Measurements from ENCODE around the gene MINDY4B. TPM values are rescaled to one million over a fixed set of nuclear protein-coding genes. Genes with fewer than 3 reads are reported as not detected.

MINDY4B gene
- total and polyA plus RNA-seq, 4 donors = not detected

GRCh38 chr3:150901793-150902192 lies 3.4 kb downstream of the MINDY4B start:
- Histone ChIP-seq H3K27me3 (ENCODE audit: control insufficient read depth in 4 of 4, insufficient read depth in 4 of 4, low read length in 3 of 4) (no peaks in the 10 kb centered on the region), H3K27ac (ENCODE audit: low read depth in 1 of 2, low read length in 2 of 2) (no peak overlapping the region), H3K4me1 (ENCODE audit: control insufficient read depth in 4 of 4, insufficient read depth in 4 of 4, low read length in 3 of 4) (no peaks in the 10 kb centered on the region), H3K9ac (ENCODE audit: low read depth in 1 of 2, low read length in 2 of 2) (no peak overlapping the region), H3K36me3 (ENCODE audit: control insufficient read depth in 4 of 4, insufficient read depth in 3 of 4, low read depth in 1 of 4, low read length in 3 of 4) (no peaks in the 10 kb centered on the region), H3K9me3 (ENCODE audit: control insufficient read depth in 4 of 4, low read length in 3 of 4) (no peaks in the 10 kb centered on the region), H3K4me3 (ENCODE audit: low read depth in 1 of 3, low read length in 3 of 3) (no peak overlapping the region)
- TF ChIP-seq, protein P1, sequence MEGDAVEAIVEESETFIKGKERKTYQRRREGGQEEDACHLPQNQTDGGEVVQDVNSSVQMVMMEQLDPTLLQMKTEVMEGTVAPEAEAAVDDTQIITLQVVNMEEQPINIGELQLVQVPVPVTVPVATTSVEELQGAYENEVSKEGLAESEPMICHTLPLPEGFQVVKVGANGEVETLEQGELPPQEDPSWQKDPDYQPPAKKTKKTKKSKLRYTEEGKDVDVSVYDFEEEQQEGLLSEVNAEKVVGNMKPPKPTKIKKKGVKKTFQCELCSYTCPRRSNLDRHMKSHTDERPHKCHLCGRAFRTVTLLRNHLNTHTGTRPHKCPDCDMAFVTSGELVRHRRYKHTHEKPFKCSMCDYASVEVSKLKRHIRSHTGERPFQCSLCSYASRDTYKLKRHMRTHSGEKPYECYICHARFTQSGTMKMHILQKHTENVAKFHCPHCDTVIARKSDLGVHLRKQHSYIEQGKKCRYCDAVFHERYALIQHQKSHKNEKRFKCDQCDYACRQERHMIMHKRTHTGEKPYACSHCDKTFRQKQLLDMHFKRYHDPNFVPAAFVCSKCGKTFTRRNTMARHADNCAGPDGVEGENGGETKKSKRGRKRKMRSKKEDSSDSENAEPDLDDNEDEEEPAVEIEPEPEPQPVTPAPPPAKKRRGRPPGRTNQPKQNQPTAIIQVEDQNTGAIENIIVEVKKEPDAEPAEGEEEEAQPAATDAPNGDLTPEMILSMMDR (IDR thresholded peaks at IDR 0.05; ENCODE audit: low read depth, low read length, missing input control) = no peak
- no peak for TF ChIP-seq HNF4G (IDR thresholded peaks at IDR 0.05)
- TF ChIP-seq NR2F2 (IDR thresholded peaks at IDR 0.05) = no peak
- TF ChIP-seq EGR1 (IDR thresholded peaks at IDR 0.05; ENCODE audit: low read depth in 2 of 2) = no peak
- TF ChIP-seq RXRA (IDR thresholded peaks at IDR 0.05) = no peak
- TF ChIP-seq, protein P2, sequence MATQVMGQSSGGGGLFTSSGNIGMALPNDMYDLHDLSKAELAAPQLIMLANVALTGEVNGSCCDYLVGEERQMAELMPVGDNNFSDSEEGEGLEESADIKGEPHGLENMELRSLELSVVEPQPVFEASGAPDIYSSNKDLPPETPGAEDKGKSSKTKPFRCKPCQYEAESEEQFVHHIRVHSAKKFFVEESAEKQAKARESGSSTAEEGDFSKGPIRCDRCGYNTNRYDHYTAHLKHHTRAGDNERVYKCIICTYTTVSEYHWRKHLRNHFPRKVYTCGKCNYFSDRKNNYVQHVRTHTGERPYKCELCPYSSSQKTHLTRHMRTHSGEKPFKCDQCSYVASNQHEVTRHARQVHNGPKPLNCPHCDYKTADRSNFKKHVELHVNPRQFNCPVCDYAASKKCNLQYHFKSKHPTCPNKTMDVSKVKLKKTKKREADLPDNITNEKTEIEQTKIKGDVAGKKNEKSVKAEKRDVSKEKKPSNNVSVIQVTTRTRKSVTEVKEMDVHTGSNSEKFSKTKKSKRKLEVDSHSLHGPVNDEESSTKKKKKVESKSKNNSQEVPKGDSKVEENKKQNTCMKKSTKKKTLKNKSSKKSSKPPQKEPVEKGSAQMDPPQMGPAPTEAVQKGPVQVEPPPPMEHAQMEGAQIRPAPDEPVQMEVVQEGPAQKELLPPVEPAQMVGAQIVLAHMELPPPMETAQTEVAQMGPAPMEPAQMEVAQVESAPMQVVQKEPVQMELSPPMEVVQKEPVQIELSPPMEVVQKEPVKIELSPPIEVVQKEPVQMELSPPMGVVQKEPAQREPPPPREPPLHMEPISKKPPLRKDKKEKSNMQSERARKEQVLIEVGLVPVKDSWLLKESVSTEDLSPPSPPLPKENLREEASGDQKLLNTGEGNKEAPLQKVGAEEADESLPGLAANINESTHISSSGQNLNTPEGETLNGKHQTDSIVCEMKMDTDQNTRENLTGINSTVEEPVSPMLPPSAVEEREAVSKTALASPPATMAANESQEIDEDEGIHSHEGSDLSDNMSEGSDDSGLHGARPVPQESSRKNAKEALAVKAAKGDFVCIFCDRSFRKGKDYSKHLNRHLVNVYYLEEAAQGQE (IDR thresholded peaks at IDR 0.05) = no peak
- no peak for TF ChIP-seq JUND (IDR thresholded peaks at IDR 0.05)
- TF ChIP-seq YY1 (IDR thresholded peaks at IDR 0.05) = no peak
- no peak for DNase-seq (ENCODE audit: low spot score)
- WGBS = 87% methylated on average over 10 of the region's 10 CpGs

DNA sequence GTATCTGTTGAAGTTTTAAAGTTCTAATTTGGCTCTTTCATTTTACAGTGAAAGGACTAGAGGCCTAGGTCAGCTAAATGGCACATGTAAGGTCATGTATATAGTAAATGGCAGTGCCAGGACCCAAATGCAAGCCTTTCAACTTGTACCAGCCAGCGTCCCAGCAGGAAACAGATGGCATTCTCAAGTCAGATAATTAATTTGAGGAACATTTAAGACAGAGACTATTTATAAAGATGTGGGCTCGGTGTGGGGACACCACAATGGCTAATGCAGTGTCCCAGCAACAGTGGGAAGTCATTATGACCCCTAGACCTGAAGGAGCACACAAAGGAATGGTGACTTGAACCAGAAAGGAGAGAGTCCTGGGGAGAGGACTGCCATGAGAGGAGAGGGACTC lies 6.1 kb downstream of the MINDY4B start:
- H3K9me3 ChIP-seq (ENCODE audit: control insufficient read depth in 4 of 4, low read length in 3 of 4) = no peaks in the 10 kb centered on the region
- TF ChIP-seq TAF1 (conservative IDR thresholded peaks at IDR 0.05) = no peak
- TF ChIP-seq GABPA (IDR thresholded peaks at IDR 0.05 in 1 of 2, conservative IDR thresholded peaks at IDR 0.05 in 1 of 2) = no peak
- TF ChIP-seq RXRA (IDR thresholded peaks at IDR 0.05) = no peak
- H3K36me3 ChIP-seq (ENCODE audit: control insufficient read depth in 4 of 4, insufficient read depth in 3 of 4, low read depth in 1 of 4, low read length in 3 of 4) = no peaks in the 10 kb centered on the region
- H3K27ac ChIP-seq (ENCODE audit: low read depth in 1 of 2, low read length in 2 of 2) = no peak overlapping the region
- H3K9ac ChIP-seq (ENCODE audit: low read depth in 1 of 2, low read length in 2 of 2) = no peak overlapping the region
- H3K4me1 ChIP-seq (ENCODE audit: control insufficient read depth in 4 of 4, insufficient read depth in 4 of 4, low read length in 3 of 4) = no peaks in the 10 kb centered on the region
- H3K4me3 ChIP-seq (ENCODE audit: low read depth in 1 of 3, low read length in 3 of 3) = no peak overlapping the region
- WGBS = 71% methylated on average over 2 of the region's 2 CpGs
- no peaks in the 10 kb centered on the region for H3K27me3 ChIP-seq (ENCODE audit: control insufficient read depth in 4 of 4, insufficient read depth in 4 of 4, low read length in 3 of 4)
- no peak for DNase-seq (ENCODE audit: low spot score)

DNA sequence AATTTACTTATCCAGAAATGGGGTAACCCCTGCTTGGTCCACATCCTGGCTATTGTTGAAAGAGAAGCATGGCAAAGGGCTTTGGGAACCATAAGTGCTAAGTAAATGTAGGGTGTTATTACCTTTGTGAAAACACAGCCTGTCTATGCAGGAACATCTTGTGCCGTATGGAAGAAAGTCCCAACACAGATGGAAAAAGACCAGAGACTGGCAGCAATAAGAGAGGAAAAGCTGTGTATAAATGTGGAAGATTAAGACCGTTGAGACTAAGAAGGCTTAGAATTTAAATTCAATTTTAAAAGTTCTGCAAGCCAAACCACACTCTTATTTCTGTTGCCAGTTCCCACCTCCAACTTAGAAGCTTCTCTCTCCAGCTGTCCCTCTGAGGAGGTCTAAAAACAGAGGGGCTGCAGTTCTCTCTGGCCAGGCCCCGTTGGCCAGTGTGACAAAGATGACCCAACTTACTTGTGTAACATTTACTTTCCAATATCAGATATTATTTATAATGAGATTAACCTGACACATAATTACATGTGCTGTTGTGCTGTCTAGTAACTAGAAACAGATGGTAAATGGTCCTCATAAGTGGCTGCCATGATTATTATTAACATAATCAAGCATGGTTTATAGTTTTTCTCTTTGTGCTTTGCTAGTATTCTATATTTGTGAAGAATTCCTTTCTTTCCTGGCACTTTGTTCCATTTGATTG lies 7.0 kb downstream of the MINDY4B start:
- no peak for DNase-seq (ENCODE audit: low spot score)
- WGBS = 83% methylated on average over 3 of the region's 3 CpGs
- no peaks in the 10 kb centered on the region for H3K36me3 ChIP-seq (ENCODE audit: control insufficient read depth in 4 of 4, insufficient read depth in 3 of 4, low read depth in 1 of 4, low read length in 3 of 4)
- H3K4me1 ChIP-seq (ENCODE audit: control insufficient read depth in 4 of 4, insufficient read depth in 4 of 4, low read length in 3 of 4) = no peaks in the 10 kb centered on the region
- H3K9ac ChIP-seq (ENCODE audit: low read depth in 1 of 2, low read length in 2 of 2) = no peak overlapping the region
- no peak overlapping the region for H3K4me3 ChIP-seq (ENCODE audit: low read depth in 1 of 3, low read length in 3 of 3)
- no peak for TF ChIP-seq GABPA (IDR thresholded peaks at IDR 0.05 in 1 of 2, conservative IDR thresholded peaks at IDR 0.05 in 1 of 2)
- TF ChIP-seq JUND (IDR thresholded peaks at IDR 0.05) = no peak
- no peak overlapping the region for H3K27ac ChIP-seq (ENCODE audit: low read depth in 1 of 2, low read length in 2 of 2)
- no peaks in the 10 kb centered on the region for H3K27me3 ChIP-seq (ENCODE audit: control insufficient read depth in 4 of 4, insufficient read depth in 4 of 4, low read length in 3 of 4)
- no peaks in the 10 kb centered on the region for H3K9me3 ChIP-seq (ENCODE audit: control insufficient read depth in 4 of 4, low read length in 3 of 4)
